Measurements from ENCODE around the gene GPS2.

Gene GPS2

DNA sequence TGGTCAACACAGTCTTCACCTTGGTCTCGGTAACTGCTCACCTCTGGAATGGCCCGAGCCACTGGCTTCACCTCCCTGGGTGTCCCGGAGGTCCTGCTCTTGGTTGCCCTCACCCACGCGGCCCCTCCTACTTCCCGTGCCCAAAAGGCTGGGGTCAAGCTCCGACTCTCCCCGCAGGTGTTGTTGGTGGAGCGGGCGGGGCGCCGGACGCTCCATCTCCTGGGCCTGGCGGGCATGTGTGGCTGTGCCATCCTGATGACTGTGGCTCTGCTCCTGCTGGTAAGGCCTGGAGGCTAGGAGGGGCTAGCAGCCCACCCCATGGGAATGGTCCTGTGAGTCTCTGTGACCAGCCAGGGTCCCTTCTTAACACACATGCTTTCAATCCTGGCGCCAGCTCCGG lies 30.2 kb downstream of the GPS2 start:
- CTCF ChIA-PET: interaction anchor here (1.2 to 9.0 kb wide), 3 partner anchors 14 to 239 kb away, joined by 3 to 160 read pairs (median 6); no protein-coding TSS in a partner anchor
- Histone ChIP-seq H3K4me3 (ENCODE audit: low read depth, low read length) (no peak overlapping the region), H3K4me1 (ENCODE audit: control insufficient read depth, insufficient read depth, low read length) (peaks cover 9% of the 10 kb centered on the region), H3K27ac (ENCODE audit: extremely low read depth, low read depth, low read length) (no peak overlapping the region), H3K9me3 (ENCODE audit: control insufficient read depth, insufficient read depth, low read depth, low read length) (no peaks in the 10 kb centered on the region), H3K36me3 (ENCODE audit: control insufficient read depth in 2 of 2, insufficient read depth in 1 of 2, low read length in 2 of 2) (no peaks in the 10 kb centered on the region)
- POLR2A ChIA-PET: no interaction called here
- no peak for TF ChIP-seq ZNF76 (tag by site-specific recombination; IDR thresholded peaks at IDR 0.05; ENCODE audit: borderline replicate concordance, low read depth)
- no peak for TF ChIP-seq ZNF155 (tag by site-specific recombination; IDR thresholded peaks at IDR 0.05)
- TF ChIP-seq ZNF404 (tag by site-specific recombination; IDR thresholded peaks at IDR 0.05): no peak
- TF ChIP-seq ZNF10 (tag by site-specific recombination; IDR thresholded peaks at IDR 0.05): no peak
- TF ChIP-seq, protein P1, sequence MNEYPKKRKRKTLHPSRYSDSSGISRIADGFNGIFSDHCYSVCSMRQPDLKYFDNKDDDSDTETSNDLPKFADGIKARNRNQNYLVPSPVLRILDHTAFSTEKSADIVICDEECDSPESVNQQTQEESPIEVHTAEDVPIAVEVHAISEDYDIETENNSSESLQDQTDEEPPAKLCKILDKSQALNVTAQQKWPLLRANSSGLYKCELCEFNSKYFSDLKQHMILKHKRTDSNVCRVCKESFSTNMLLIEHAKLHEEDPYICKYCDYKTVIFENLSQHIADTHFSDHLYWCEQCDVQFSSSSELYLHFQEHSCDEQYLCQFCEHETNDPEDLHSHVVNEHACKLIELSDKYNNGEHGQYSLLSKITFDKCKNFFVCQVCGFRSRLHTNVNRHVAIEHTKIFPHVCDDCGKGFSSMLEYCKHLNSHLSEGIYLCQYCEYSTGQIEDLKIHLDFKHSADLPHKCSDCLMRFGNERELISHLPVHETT (tag by site-specific recombination; IDR thresholded peaks at IDR 0.05): no peak
- TF ChIP-seq ZNF114 (tag by site-specific recombination; IDR thresholded peaks at IDR 0.05): no peak
- TF ChIP-seq, protein P2, sequence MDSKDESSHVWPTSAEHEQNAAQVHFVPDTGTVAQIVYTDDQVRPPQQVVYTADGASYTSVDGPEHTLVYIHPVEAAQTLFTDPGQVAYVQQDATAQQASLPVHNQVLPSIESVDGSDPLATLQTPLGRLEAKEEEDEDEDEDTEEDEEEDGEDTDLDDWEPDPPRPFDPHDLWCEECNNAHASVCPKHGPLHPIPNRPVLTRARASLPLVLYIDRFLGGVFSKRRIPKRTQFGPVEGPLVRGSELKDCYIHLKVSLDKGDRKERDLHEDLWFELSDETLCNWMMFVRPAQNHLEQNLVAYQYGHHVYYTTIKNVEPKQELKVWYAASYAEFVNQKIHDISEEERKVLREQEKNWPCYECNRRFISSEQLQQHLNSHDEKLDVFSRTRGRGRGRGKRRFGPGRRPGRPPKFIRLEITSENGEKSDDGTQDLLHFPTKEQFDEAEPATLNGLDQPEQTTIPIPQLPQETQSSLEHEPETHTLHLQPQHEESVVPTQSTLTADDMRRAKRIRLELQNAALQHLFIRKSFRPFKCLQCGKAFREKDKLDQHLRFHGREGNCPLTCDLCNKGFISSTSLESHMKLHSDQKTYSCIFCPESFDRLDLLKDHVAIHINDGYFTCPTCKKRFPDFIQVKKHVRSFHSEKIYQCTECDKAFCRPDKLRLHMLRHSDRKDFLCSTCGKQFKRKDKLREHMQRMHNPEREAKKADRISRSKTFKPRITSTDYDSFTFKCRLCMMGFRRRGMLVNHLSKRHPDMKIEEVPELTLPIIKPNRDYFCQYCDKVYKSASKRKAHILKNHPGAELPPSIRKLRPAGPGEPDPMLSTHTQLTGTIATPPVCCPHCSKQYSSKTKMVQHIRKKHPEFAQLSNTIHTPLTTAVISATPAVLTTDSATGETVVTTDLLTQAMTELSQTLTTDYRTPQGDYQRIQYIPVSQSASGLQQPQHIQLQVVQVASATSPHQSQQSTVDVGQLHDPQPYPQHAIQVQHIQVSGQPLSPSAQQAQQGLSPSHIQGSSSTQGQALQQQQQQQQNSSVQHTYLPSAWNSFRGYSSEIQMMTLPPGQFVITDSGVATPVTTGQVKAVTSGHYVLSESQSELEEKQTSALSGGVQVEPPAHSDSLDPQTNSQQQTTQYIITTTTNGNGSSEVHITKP (tag by site-specific recombination; IDR thresholded peaks at IDR 0.05): no peak
- TF ChIP-seq ZNF394 (tag by site-specific recombination; IDR thresholded peaks at IDR 0.05; ENCODE audit: borderline replicate concordance): no peak
- TF ChIP-seq ZNF791 (tag by site-specific recombination; IDR thresholded peaks at IDR 0.05): no peak
- no peak for TF ChIP-seq ZNF776 (tag by site-specific recombination; IDR thresholded peaks at IDR 0.05; ENCODE audit: borderline replicate concordance)
- TF ChIP-seq, protein P3, sequence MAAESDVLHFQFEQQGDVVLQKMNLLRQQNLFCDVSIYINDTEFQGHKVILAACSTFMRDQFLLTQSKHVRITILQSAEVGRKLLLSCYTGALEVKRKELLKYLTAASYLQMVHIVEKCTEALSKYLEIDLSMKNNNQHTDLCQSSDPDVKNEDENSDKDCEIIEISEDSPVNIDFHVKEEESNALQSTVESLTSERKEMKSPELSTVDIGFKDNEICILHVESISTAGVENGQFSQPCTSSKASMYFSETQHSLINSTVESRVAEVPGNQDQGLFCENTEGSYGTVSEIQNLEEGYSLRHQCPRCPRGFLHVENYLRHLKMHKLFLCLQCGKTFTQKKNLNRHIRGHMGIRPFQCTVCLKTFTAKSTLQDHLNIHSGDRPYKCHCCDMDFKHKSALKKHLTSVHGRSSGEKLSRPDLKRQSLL (tag by site-specific recombination; IDR thresholded peaks at IDR 0.05): no peak
- no peak for TF ChIP-seq ZNF324 (tag by site-specific recombination; IDR thresholded peaks at IDR 0.05)
- TF ChIP-seq, protein P4, sequence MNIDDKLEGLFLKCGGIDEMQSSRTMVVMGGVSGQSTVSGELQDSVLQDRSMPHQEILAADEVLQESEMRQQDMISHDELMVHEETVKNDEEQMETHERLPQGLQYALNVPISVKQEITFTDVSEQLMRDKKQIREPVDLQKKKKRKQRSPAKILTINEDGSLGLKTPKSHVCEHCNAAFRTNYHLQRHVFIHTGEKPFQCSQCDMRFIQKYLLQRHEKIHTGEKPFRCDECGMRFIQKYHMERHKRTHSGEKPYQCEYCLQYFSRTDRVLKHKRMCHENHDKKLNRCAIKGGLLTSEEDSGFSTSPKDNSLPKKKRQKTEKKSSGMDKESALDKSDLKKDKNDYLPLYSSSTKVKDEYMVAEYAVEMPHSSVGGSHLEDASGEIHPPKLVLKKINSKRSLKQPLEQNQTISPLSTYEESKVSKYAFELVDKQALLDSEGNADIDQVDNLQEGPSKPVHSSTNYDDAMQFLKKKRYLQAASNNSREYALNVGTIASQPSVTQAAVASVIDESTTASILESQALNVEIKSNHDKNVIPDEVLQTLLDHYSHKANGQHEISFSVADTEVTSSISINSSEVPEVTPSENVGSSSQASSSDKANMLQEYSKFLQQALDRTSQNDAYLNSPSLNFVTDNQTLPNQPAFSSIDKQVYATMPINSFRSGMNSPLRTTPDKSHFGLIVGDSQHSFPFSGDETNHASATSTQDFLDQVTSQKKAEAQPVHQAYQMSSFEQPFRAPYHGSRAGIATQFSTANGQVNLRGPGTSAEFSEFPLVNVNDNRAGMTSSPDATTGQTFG (tag by site-specific recombination; IDR thresholded peaks at IDR 0.05; ENCODE audit: borderline replicate concordance): no peak
- TF ChIP-seq ZNF670 (tag by site-specific recombination; IDR thresholded peaks at IDR 0.05; ENCODE audit: low read depth): no peak

DNA sequence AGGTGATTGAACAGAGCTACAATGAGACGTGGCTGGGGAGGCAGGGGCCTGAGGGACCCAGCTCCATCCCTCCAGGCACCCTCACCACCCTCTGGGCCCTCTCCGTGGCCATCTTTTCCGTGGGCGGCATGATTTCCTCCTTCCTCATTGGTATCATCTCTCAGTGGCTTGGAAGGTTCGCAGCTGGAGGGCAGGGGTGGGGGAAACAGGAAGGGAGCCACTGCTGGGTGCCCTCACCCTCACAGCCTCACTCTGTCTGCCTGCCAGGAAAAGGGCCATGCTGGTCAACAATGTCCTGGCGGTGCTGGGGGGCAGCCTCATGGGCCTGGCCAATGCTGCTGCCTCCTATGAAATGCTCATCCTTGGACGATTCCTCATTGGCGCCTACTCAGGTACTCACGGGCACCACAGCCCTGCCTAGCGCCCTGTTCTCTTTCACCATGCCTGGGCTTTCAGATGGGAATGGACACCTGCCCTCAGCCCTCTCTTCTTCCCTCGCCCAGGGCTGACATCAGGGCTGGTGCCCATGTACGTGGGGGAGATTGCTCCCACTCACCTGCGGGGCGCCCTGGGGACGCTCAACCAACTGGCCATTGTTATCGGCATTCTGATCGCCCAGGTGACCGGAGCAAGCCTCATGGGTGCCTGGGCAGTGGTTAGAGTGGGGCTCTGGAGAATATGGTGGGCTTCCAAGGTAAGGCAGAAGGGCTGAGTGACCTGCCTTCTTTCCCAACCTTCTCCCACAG lies 31.5 kb downstream of the GPS2 start:
- ChIA-PET CTCF (interaction anchor here (0.6 to 9.0 kb wide), 3 partner anchors 15 to 258 kb away, joined by 3 to 160 read pairs (median 3); no protein-coding TSS in a partner anchor), POLR2A (no interaction called here)
- peaks cover 9% of the 10 kb centered on the region for H3K4me1 ChIP-seq (ENCODE audit: control insufficient read depth, insufficient read depth, low read length)
- H3K9me3 ChIP-seq (ENCODE audit: control insufficient read depth, insufficient read depth, low read depth, low read length): no peaks in the 10 kb centered on the region
- H3K36me3 ChIP-seq (ENCODE audit: control insufficient read depth in 2 of 2, insufficient read depth in 1 of 2, low read length in 2 of 2): no peaks in the 10 kb centered on the region; a peak in 1 of 3 replicates
- H3K27ac ChIP-seq (ENCODE audit: extremely low read depth, low read depth, low read length): no peak overlapping the region
- no peak overlapping the region for H3K4me3 ChIP-seq (ENCODE audit: low read depth, low read length)
- TF ChIP-seq KLF16 (tag by site-specific recombination; IDR thresholded peaks at IDR 0.05) (no peak), ZNF211 (tag by site-specific recombination; IDR thresholded peaks at IDR 0.05; ENCODE audit: low read depth) (no peak), KLF9 (tag by site-specific recombination; IDR thresholded peaks at IDR 0.05; ENCODE audit: low read depth) (no peak), TCF7L2 (IDR thresholded peaks at IDR 0.05; ENCODE audit: borderline replicate concordance, low read depth, low read length) (no peak), ZNF561 (tag by site-specific recombination; IDR thresholded peaks at IDR 0.05; ENCODE audit: borderline replicate concordance) (no peak), ZNF292 (tag by site-specific recombination; IDR thresholded peaks at IDR 0.05; ENCODE audit: borderline replicate concordance, low read depth) (no peak), ZNF394 (tag by site-specific recombination; IDR thresholded peaks at IDR 0.05; ENCODE audit: borderline replicate concordance) (no peak), BCL11B (tag by site-specific recombination; IDR thresholded peaks at IDR 0.05; ENCODE audit: low read depth) (no peak), ZNF548 (tag by site-specific recombination; IDR thresholded peaks at IDR 0.05) (no peak), SCRT1 (tag by site-specific recombination; IDR thresholded peaks at IDR 0.05; ENCODE audit: borderline replicate concordance) (no peak)
- TF ChIP-seq, protein P5, sequence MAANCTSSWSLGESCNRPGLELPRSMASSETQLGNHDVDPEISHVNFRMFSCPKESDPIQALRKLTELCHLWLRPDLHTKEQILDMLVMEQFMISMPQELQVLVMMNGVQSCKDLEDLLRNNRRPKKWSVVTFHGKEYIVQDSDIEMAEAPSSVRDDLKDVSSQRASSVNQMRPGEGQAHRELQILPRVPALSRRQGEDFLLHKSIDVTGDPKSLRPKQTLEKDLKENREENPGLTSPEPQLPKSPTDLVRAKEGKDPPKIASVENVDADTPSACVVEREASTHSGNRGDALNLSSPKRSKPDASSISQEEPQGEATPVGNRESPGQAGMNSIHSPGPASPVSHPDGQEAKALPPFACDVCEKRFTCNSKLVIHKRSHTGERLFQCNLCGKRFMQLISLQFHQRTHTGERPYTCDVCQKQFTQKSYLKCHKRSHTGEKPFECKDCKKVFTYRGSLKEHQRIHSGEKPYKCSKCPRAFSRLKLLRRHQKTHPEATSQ (tag by site-specific recombination; IDR thresholded peaks at IDR 0.05): no peak

Data from HEK293 (cell line).